Stimulated activated CD4-positive, alpha-beta T cell treated with anti-CD3 and anti-CD28 coated beads, Interleukin-4, amount 100 ng/mL, for 4 hours (primary cell): ENCODE results near the gene SLC9A2.

ENCODE experiments used
- DNase-seq, 2 experiments: peaks; one replicate each; pipeline ENCODE4 v3.0.0-alpha.2; 2020

SLC9A2 gene

DNA sequence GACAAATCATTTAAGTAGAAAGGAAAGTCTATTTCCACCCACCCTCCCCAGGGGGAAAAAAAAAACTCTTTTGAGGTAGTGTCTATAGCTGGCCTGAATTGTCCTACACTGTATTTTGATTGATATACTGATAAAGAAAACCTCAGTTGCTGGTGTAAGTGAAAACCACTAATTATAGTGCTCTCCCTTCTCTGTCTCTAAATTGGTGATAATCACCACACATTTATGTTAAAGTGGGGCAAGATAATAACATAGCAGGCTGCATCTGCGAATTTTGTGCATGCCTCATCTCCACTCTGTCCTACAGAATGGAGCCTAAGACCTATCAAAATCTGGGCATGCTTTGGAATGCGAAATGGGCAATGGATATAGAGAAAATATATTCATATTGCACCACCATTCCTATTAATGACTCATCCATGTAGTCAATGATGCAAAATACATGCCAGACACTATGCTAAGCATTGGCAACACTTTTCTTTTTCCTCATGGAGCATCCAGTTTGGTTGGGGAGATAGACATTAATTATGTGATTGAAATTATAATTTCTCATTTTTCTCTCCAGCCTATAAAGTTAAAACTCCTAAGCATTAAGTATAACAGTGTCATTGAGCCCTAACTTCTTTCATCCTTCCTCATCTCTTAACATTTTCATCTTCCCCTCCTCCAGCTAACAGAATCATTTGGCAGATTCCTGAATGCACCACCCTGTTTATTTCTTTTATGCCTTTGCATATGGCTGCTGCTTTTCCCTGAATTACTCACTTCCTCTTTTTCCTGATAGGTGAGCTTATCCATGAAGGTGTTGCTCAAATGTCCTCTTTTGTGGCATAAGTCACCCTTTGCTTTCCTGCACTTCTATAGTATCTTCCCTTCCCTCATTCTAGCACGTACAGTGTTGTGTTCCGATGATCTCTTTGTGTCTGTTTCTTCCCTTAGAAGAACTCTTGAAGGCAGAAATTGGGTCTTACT, 58.2 kb downstream of the SLC9A2 start:
- DNase-seq = no peak

DNA sequence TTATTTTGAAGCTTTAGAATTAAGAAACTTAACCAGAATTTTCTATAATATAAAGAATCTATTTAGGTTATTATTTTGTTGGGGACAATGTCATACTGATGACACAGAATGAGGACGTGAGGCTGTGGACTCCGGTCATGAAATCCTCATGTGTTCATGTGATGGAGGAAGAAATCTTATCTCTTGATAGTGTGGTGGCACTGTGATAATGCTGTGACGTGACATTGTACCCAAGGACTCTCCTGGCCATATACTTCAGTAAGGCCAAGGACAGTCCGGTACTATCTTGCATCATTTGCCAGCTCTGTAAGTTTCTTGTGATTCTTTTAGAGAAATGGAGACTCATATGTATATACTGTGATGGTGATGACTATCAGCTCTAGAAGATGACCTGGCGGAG, 59.1 kb downstream of the SLC9A2 start:
- no peak for DNase-seq

- no peak for DNase-seq
Measured at GRCh38 chr2:102686479-102687439, 67.4 kb downstream of the SLC9A2 start.

DNA sequence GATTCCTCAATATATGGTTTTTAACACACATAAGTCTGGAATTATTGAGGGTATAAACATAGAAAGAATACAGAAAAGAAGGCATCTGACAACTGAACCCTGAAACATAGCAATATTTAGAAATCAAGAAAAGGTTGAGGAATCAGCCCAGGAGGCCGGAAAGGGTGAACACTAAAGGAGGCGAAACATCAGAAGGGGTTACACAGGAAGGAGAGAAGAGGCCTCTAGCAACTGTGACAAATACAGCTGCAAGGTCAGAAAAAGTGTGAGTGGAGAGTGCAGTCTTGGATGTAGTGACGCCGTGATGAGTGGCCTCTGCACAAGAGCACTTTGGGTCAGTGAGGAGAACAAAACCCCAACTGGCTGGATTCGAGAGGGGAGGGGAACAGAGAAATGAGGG, 70.7 kb downstream of the SLC9A2 start:
- no peak for DNase-seq

GRCh38 chr2:102696463-102696862, 77.1 kb downstream of the SLC9A2 start:
- no peak for DNase-seq

DNA sequence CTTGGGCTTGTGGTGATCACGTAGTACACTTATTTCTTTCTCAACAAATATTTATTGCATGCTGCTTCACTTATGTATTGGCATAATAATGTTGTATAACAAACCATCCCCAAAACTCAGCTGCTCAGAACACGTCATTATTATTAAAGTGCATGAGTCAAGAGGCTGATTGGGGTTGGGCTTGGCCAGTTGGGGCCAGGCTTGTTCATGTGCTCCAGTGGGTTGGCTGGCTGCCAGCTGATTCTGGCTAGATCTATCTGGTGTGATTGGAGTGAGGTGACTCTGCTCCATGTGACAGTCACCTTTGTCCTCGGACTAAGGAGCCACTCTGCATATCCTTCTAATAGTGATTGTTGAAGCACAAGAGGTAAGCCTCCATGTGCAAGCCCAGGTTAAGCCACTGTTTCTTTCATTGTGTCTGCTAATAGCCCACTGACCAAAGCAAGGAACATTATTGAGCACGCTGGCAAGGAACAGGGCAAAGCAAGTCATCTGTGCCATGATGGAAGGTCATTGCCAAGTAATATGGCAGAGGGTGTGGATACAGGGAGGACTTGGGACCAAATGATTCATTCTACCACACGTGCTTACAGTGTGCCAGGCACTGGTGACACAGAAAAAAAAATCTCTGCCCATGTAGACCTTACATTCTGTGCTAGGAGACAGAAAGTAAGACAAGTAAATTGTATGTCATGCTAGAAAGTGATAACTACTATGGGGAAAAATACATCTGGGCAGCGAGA, 79.2 kb downstream of the SLC9A2 start:
- no peak for DNase-seq

DNA sequence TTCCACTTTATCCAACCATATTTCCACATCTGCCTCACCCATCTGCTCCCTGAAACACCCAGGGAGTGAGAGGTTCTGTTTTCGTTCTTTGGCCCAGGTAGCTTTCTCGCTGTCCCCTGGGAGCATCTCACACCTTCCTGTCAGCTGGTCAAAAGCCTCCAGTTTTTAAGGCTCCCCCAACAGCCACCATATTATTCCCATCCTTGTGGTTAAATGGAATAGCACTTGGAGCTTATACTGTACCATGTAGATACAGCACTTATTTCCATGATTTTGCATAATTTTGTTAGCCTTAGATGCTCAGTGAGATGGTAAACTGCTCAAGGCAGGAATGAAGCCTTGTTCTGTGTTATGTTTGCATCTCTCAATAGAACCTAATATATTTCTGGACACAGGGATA, 84.0 kb downstream of the SLC9A2 start:
- DNase-seq = no peak

DNA sequence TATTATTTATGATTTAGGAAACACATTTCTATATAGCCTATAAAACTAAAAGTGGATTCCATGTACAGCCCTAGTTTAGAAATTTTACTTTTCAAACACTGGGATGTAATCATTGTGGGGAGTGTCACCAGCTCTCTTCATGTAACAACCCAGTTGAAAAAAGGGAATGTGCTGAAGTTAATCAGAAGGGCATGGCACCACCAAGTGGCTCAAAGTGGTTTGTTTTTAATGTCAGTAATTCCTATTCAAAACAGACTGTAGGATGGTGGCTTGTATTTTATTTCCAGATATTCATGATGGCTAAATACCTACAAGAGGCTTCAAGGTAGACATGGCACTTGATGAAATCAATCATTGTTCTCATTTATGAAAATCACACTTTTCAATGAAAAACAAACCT, 84.4 kb downstream of the SLC9A2 start:
- no peak for DNase-seq

- no peak for DNase-seq
Measured at GRCh38 chr2:102704531-102704930, 85.2 kb downstream of the SLC9A2 start.

- no peak for DNase-seq
Measured at GRCh38 chr2:102707796-102708695, 88.7 kb downstream of the SLC9A2 start.

DNA sequence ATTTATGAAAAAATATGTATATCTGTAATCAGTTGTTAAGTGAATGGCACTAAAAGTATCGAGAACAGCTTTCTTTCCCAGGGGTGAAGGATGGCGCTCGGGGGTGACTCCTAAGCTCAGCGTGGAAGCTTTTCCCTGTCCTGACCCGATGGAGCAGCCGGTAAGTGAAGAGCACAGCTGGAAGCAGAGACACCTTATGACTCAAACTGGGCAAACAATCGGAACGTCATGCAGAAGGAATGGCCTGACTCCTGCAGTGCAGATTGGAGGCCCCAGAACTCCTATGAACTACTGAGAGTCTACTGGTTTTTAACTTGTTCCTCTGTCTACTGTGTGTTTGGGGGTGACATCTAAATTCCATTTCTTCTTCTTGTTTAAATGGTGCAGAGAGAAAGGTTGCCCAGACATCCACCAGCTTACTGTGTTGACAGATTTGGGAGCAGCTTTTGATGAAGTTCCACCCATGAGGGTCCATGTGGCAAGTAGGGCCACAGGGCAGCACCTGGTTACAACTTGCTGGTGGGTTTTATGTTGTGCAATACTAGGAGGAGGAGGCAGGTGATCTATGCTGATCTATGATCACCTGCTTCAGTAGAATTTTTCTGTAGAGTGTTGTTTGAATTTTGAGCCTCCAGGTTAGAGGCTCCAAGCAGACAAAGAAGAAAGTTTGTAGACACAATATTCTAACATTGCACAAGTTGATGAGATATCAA, 89.7 kb downstream of the SLC9A2 start:
- no peak for DNase-seq

GRCh38 chr2:102717308-102718018, 98.1 kb downstream of the SLC9A2 start:
- DNase-seq = no peak

DNA sequence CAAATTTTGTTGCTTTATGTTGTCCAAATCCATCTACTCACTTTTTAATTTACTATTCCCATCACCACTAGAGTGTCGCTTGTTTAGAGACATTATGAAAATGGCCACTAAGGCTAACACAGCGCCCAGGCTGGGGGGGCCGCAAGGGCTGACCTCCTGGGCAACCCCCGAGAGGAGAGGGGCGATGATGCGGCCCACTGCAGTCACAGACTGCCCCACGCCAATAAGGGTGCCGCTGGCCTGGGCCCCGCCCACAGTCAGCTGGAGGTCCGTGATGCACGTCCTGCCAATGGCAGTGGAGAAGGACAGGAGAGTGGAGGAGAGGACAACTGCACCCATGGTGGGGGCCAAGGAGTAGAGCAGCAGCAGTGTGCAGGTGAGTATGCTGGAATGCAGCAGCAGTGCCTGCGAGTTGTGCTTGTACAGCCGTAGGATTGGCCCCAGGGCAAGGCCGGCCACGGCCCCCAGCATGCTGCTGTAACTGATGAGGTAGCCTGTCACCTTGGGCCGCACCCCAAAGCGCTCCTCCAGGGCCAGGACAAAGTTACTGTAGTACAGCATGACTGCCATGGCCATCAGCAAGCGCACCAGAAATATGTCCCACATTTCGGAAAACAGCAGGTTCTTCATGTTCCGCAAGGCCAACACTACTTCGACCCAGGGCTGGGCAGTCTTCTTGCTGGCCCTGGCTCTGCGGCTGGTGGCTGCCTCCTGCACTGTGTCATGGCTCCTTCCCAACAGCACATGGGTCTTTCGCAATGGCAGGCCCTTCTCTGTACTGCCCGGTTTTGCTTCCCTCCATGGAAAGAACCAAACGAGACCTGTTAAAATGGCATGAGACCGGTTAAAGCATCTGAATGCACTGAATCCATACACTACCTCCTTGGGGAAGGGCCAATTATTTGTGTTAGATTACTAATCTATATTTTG, 99.3 kb downstream of the SLC9A2 start:
- DNase-seq = no peak

- no peak for DNase-seq
Measured at GRCh38 chr2:102724016-102724490, 104.7 kb downstream of the SLC9A2 start.

GRCh38 chr2:102724553-102724952, 105.2 kb downstream of the SLC9A2 start:
- DNase-seq = no peak

- DNase-seq = no peak
Measured at GRCh38 chr2:102726128-102727087, 107.1 kb downstream of the SLC9A2 start.

DNA sequence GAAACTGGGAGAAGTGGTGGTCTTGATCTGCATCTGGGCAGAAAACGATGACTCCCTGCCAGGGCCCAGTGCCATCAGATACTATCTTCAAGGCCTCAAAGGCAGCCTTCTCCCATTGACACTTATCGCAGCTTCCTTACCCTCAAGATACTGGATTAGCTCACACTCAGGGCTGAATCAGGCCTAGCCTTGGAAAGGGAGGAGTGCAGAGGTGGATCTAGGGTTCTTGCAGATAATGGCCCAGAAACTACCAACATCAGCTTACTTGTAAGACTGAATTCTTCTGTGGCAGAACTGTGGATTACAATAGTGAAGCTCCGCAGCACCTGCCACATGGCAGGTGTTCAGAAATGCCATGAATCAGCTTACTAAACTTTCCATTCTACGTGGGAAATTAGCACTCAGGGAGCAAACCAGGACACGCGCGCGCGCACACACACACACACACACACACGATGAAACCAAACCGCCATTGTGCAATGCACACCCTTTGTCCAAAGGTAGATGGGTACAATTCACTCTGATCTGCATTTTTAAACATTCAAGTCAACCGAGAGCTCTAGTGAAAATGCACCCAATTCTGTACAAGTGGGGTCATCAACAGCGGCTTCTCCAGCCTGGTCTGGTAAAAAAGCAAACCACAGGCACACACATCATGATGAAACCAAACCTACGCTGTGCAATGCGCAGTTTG, 116.2 kb downstream of the SLC9A2 start:
- no peak for DNase-seq
